EH (cell line): Measurements from ENCODE around the gene ITGAD.
"Not testable (repeated sequence)": the region's sequence is repeated elsewhere in the genome, so short reads cannot be mapped to it uniquely, and the experiment has no call there.

Experiments used
- DNase-seq: peaks from one replicate; pipeline ENCODE4 v3.0.0-alpha.2; 2015; ENCODE audit warnings: low read depth

The ITGAD gene

GRCh38 chr16:31403590-31404352 lies 10.6 kb downstream of the ITGAD start:
- no peak for DNase-seq

- peak; percentile 30 for DNase-seq
Measured at GRCh38 chr16:31404353-31405064, 11.4 kb downstream of the ITGAD start.

DNA sequence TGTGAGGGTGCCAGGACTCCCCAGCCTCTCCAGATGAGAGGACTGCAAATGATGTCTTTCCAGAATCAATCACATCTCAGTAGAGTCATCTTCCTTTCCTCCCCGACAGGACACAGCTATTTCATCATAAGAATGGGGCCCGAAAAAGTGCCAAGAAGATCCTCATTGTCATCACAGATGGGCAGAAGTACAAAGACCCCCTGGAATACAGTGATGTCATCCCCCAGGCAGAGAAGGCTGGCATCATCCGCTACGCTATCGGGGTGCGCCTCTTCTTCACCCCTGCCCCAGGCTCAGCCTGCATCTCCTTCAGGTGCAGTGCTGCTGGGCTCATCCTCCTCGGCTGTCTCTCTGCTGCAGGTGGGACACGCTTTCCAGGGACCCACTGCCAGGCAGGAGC lies 14.3 kb downstream of the ITGAD start:
- DNase-seq = no peak

- DNase-seq = peak; percentile 72
Measured at GRCh38 chr16:31409433-31409832, 16.3 kb downstream of the ITGAD start.

- no peak for DNase-seq
Measured at GRCh38 chr16:31410082-31410481, 16.9 kb downstream of the ITGAD start.

GRCh38 chr16:31411024-31411844 lies 18.1 kb downstream of the ITGAD start:
- DNase-seq = no peak

- DNase-seq = no peak
Measured at GRCh38 chr16:31412750-31413149, 19.6 kb downstream of the ITGAD start.

GRCh38 chr16:31413381-31413780 lies 20.2 kb downstream of the ITGAD start:
- DNase-seq = no peak

- no peak for DNase-seq
Measured at GRCh38 chr16:31413943-31414342, 20.8 kb downstream of the ITGAD start.

GRCh38 chr16:31414706-31415105 lies 21.6 kb downstream of the ITGAD start:
- DNase-seq = no peak

DNA sequence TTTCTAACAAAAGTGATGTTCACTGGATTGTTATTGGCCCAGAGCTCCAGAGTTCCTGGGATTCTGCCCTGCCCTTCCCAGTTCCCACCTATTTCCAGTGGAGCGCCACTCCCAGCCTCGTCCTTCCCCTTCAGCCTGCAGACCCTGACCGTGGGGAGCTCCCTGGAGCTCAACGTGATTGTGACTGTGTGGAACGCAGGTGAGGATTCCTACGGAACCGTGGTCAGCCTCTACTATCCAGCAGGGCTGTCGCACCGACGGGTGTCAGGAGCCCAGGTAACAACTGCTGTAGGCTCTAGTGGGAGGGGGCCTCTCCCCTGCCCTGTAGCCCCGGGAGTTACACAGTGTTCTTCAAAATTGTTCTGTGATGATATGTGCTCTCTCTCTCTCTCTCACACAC lies 23.2 kb downstream of the ITGAD start:
- DNase-seq = no peak

DNA sequence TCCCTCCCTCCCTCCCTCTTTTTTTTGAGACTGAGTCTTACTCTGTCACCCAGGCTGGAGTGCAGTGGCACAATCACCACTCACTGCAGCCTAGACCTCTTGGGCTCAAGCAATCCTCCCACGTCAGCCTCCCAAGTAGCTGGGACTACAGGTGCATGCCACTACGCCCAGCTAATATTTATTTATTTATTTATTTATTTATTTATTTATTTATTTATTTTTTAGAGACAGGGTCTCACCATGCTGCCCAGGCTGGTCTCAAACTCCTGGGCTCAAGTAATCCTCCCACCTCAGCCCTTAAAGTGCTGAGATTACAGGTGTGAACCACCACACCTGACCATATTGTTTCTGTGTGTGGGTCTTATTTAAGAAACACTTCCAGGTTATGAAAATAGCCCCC lies 23.9 kb downstream of the ITGAD start:
- not testable (repeated sequence) for DNase-seq

- no peak for DNase-seq
Measured at GRCh38 chr16:31417916-31418315, 24.8 kb downstream of the ITGAD start.

- no peak for DNase-seq
Measured at GRCh38 chr16:31420037-31420436, 26.9 kb downstream of the ITGAD start.

DNA sequence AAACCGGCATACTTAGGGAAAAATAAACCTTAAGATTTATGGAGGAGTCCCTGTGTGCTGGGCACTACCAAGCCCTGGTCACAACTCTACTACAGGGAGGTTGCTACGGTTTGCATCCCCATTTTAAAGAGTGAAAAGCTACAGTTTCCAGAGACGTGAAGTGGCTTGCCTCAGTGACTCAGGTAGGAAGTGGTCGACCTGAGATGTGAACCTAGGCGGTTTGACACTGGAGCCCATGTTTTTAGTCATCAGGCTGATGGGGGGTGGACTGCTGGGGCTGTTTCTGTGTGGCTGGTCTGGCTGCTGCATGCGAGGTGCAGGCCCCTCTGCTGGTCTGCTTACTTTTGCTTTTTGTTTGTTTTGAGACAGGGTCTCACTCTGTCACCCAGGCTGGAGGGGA lies 28.5 kb downstream of the ITGAD start:
- no peak for DNase-seq

DNA sequence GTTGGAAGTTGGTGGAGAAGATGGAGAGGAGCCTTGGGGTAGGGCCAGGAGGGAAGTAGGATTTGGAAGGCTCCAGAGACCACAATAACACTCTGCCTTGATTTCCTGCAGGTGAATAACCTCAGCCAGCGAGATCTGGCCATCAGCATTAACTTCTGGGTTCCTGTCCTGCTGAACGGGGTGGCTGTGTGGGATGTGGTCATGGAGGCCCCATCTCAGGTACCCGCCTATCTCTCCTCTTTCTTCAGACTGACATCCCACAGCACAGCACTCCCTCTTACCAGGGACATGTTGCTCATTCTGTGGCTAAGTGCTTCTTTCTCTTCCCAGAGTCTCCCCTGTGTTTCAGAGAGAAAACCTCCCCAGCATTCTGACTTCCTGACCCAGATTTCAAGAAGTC lies 30.1 kb downstream of the ITGAD start:
- no peak for DNase-seq

DNA sequence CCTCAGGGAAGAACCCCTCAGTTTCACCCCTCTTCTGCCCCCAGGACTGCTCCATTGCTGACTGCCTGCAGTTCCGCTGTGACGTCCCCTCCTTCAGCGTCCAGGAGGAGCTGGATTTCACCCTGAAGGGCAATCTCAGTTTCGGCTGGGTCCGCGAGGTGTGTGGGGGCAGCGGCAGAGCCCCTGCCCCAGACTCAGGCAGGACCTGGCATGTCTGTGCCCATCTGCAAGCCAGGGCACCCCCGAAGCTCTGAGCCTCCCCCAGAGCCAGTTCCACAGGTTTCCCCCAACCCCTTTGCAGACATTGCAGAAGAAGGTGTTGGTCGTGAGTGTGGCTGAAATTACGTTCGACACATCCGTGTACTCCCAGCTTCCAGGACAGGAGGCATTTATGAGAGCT lies 30.7 kb downstream of the ITGAD start:
- no peak for DNase-seq

DNA sequence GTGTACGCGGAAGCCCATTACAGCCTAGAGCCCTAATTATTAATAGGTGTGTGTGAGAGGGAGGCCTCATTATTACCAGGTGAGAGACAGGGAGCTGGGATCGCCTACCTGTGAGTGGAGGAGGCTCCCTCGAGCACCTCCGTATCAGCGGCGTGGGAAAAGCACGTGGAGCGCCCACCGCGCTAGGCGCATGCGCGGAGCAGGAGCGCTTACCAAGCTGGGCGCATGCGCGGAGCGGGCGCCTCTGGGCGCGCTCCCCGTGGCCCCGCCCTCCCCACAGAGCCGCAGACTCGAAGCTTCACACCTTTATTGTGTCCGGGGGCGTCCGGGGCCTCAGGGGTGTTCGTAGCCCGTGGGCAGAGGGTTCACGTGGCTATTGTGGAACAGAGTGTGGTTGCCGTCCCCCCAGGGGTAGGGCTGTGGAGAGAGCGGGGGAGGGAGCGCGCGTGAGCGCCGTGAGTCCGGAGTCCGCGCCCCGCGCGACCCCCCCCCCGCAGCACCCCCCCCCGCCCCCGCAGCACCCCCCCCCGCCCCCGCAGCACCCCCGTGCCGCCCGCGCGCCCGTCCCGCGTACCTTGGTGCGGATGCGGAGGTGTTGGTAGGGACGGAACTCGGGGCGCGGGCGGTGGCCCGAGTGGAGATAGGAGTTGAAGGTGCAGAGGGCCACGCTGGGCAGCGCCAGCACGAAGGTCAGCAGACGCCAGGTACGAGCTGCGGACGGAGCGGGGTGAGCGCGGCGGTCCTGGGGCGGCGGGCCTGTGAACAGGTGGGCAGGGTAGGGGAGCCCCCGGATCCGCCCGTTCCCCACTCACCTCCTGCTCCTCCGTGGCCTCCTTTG lies 34.5 kb downstream of the ITGAD start:
- DNase-seq = peak; percentile 41

DNA sequence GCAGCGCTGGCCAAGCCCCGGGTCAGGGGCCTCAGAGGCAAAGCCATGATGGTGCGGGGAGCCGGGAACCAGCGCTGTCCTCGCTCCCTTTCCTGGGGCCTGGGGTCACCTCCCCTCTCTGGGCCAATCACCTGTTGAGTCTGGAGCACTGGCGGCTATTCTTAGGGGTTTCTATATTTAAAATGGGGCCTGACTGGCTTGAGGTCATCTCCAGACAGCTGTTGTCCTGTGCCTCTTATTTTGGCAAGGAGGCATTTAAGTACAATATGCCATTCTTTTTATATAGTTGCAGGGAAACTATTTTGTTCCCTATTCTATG lies 35.1 kb downstream of the ITGAD start, which contains the start of gene COX6A2:
Gene COX6A2, minus strand, starts transcription at position 82 of the 319 bp plus-strand sequence. Its CDS starts 35 bp downstream, at position 47.
- no peak for DNase-seq

DNA sequence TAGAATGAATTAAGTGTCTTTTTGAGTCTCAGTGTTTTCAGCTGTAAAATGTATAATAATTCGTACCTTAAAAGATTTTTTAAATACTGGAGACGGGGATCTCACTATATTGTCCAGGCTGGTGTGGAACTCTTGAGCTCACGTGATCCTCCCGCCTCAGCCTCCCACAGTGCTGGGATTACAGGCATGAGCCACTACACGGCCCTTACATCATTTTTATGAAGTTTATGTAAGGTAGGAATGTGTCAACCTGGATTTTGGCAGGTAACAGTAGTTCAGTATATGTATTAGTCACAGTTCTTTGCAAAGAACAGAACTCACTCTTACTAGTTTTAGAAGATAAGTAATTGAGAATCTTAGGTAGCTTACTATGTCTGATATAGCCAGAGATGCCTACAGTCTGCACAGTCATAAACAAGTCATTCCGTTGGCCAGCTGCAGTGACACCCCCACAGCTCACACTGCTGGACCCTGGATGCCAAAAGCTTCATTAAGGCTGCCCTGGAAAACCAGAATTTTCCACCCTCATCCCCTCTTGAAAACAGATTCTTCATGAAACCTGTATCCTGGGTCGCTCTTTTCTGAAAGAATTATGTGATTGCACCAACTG lies 35.6 kb downstream of the ITGAD start:
- DNase-seq = no peak

- no peak for DNase-seq
Measured at GRCh38 chr16:31429314-31429713, 36.2 kb downstream of the ITGAD start.
